HCT116 (cell line): ENCODE measurements around the gene CST8. TPM values are rescaled to one million over a fixed set of nuclear protein-coding genes. Genes with fewer than 3 reads are reported as not detected.

Experiments
- ATAC-seq: fragments of 200-7000 bp; cut with Tn5 transposase; 2 replicates; pipeline ENCODE4 v1.9.1; 2020; ENCODE audit warnings: mild to moderate bottlenecking, moderate library complexity
- BruUV-seq: library from RNA; stranded (reverse); fragments of 400-500 nt; replicated peaks from 2 replicates; lab custom pipeline; 2021; lab: Mats Ljungman, UMichigan
- CTCF ChIA-PET: fragments of 300-600 bp; sonication (Branson Sonifier 250); formaldehyde crosslinking; loops from one replicate; lab custom pipeline; 2021; ENCODE audit warnings: antibody characterized with exemption; lab: Charles Lee
- POLR2A ChIA-PET: fragments of 300-600, 350-600 bp; sonication (Branson Sonifier 250); formaldehyde crosslinking; loops from one replicate; lab custom pipeline; 2021; ENCODE audit warnings: antibody characterized with exemption; lab: Charles Lee
- RAD21 ChIA-PET, 2 experiments: fragments of 300-600 bp; sonication (Branson Sonifier 250); formaldehyde crosslinking; loops; one replicate each; lab custom pipeline; 2023; ENCODE audit warnings: low total read pairs in 2 of 2; ENCODE audit not compliant: uncharacterized antibody in 2 of 2, unreplicated experiment in 2 of 2, low non-redundant PET in 1 of 2; lab: Charles Lee
- DNase-seq: peaks from one replicate; pipeline ENCODE4 v3.0.0-alpha.2; 2010; ENCODE audit warnings: low read depth, low spot score
- H2AFZ ChIP-seq: fragments of 200-600 bp; shearing (Covaris generic), sonication (generic); 2 replicates; pipeline ENCODE4 v1.6.1; 2017; ENCODE audit warnings: low read depth, mixed run types, mixed read lengths, antibody characterized with exemption, low read length; ENCODE audit not compliant: poor library complexity, severe bottlenecking
- H3K27ac ChIP-seq: 2 replicates; pipeline ENCODE4 v1.5.1; 2012; ENCODE audit warnings: low read depth, low read length
- H3K27me3 ChIP-seq: fragments of 200-600 bp; sonication (generic); 2 replicates; pipeline ENCODE4 v1.6.1; 2016; ENCODE audit warnings: mixed run types, low read length, mixed read lengths; ENCODE audit not compliant: insufficient read depth
- H3K36me3 ChIP-seq, 2 experiments: fragments of 200-500 bp in 1 of 2; fragments of 200-600 bp in 1 of 2; sonication (Bioruptor generic) in 1 of 2; sonication (generic) in 1 of 2; 2 replicates each; pipeline versions ENCODE4 v1.5.1 to v1.6.1; 2014 to 2016; ENCODE audit warnings: low read length in 2 of 2, inconsistent platforms in 1 of 2, mixed read lengths in 1 of 2, mixed run types in 1 of 2; ENCODE audit not compliant: insufficient read depth in 2 of 2, control insufficient read depth in 1 of 2
- H3K4me1 ChIP-seq, 2 experiments: fragments of 200-600 bp in 1 of 2; sonication (generic) in 1 of 2; 2 replicates each; pipeline versions ENCODE4 v1.5.1 to v1.6.1; 2012 to 2017; ENCODE audit warnings: low read length in 2 of 2, inconsistent platforms in 1 of 2, mild to moderate bottlenecking in 1 of 2, mixed read lengths in 1 of 2, mixed run types in 1 of 2, moderate library complexity in 1 of 2; ENCODE audit not compliant: insufficient read depth in 2 of 2, control insufficient read depth in 1 of 2
- H3K4me2 ChIP-seq: fragments of 200-600 bp; sonication (generic); 2 replicates; pipeline ENCODE4 v1.6.1; 2017; ENCODE audit warnings: mixed run types, low read length, mixed read lengths
- H3K4me3 ChIP-seq, 2 experiments: fragments of 200-600 bp in 1 of 2; sonication (generic) in 1 of 2; replicated peaks in 1 of 2; 2 replicates each; pipeline ENCODE4 v1.5.1; 2011 to 2016; ENCODE audit warnings: low read length in 2 of 2, control low read depth in 1 of 2, low read depth in 1 of 2, mild to moderate bottlenecking in 1 of 2, mixed read lengths in 1 of 2, mixed run types in 1 of 2
- H3K79me2 ChIP-seq: fragments of 200-600 bp; sonication (generic); 2 replicates; pipeline ENCODE4 v1.6.1; 2017; ENCODE audit warnings: mild to moderate bottlenecking, mixed run types, low read length, moderate library complexity, mixed read lengths; ENCODE audit not compliant: insufficient read depth
- H3K9ac ChIP-seq: fragments of 200-600 bp; sonication (generic); 2 replicates; pipeline ENCODE4 v1.6.1; 2016; ENCODE audit warnings: low read length, mixed read lengths
- H3K9me2 ChIP-seq: fragments of 200-600 bp; sonication (generic), shearing (Covaris generic); 2 replicates; pipeline ENCODE4 v1.6.1; 2017; ENCODE audit warnings: mixed run types, mild to moderate bottlenecking, moderate library complexity; ENCODE audit not compliant: insufficient read depth
- H3K9me3 ChIP-seq, 2 experiments: fragments of 200-500 bp in 1 of 2; fragments of 200-600 bp in 1 of 2; sonication (Bioruptor generic) in 1 of 2; sonication (generic) in 1 of 2; 2 replicates each; pipeline ENCODE4 v1.6.1; 2014 to 2017; ENCODE audit warnings: low read length in 2 of 2, mixed read lengths in 2 of 2, inconsistent platforms in 1 of 2, low read depth in 1 of 2, mild to moderate bottlenecking in 1 of 2, mixed run types in 1 of 2, moderate library complexity in 1 of 2; ENCODE audit not compliant: control insufficient read depth in 1 of 2, insufficient read depth in 1 of 2
- H4K20me1 ChIP-seq: fragments of 200-600 bp; sonication (generic), shearing (Covaris generic); 2 replicates; pipeline ENCODE4 v1.6.1; 2017; ENCODE audit warnings: mixed run types, mild to moderate bottlenecking, moderate library complexity; ENCODE audit not compliant: insufficient read depth
- CEBPB ChIP-seq: IDR thresholded peaks from 2 replicates; pipeline ENCODE4 v1.6.1; 2012; ENCODE audit warnings: low read depth
- ELF1 ChIP-seq: IDR thresholded peaks from 2 replicates; pipeline ENCODE4 v1.6.1; 2012; ENCODE audit warnings: low read depth, borderline replicate concordance
- EZH2 ChIP-seq: fragments of 200-600 bp; sonication (generic); IDR thresholded peaks from 2 replicates; pipeline ENCODE4 v1.6.1; 2017; ENCODE audit warnings: antibody characterized with exemption, mixed run types
- EZH2phosphoT487 ChIP-seq: fragments of 200-600 bp; IDR thresholded peaks from 2 replicates; pipeline ENCODE4 v1.6.1; 2018; ENCODE audit warnings: antibody characterized with exemption, borderline replicate concordance
- FOSL1 ChIP-seq: IDR thresholded peaks from 2 replicates; pipeline ENCODE4 v1.6.1; 2012; ENCODE audit warnings: low read depth
- POLR2A ChIP-seq: IDR thresholded peaks from 2 replicates; pipeline ENCODE4 v1.7.0; 2011; ENCODE audit warnings: borderline replicate concordance; ENCODE audit not compliant: insufficient read depth, insufficient read length; ENCODE audit errors: extremely low read depth
- SRF ChIP-seq: IDR thresholded peaks from 2 replicates; pipeline ENCODE4 v1.6.1; 2012; ENCODE audit warnings: low read depth
- YY1 ChIP-seq: IDR thresholded peaks from 2 replicates; pipeline ENCODE4 v1.6.1; 2011; ENCODE audit warnings: low read length, low read depth, moderate library complexity, mild to moderate bottlenecking; ENCODE audit not compliant: insufficient replicate concordance; ENCODE audit errors: extremely low read depth
- ZBTB33 ChIP-seq: IDR thresholded peaks from 2 replicates; pipeline ENCODE4 v1.6.1; 2011; ENCODE audit warnings: mild to moderate bottlenecking, low read length, moderate library complexity; ENCODE audit not compliant: insufficient replicate concordance; ENCODE audit errors: extremely low read depth
- ZFX ChIP-seq: fragments of 450-650 bp; IDR thresholded peaks from 2 replicates; pipeline ENCODE4 v1.6.1; 2017
- ZNF274 ChIP-seq: fragments of 200-500 bp; sonication (Bioruptor generic); IDR thresholded peaks from 2 replicates; pipeline ENCODE4 v1.6.1; 2014; ENCODE audit warnings: mild to moderate bottlenecking, low read depth, low read length, inconsistent platforms
- intact Hi-C: fragments of 100-400 bp; cut with micrococcal nuclease; formaldehyde crosslinking; loops from 2 replicates; pipeline ENCODE4 v1.10.0; 2022
- total RNA-seq: library from RNA; stranded (reverse); gene quantifications from one replicate; pipeline ENCODE4 v1.2.1, GENCODE V29; 2021; ENCODE audit not compliant: unreplicated experiment
- TF ChIP-seq, protein P1 (sequence below): IDR thresholded peaks from 2 replicates; pipeline ENCODE4 v1.6.1; 2012; ENCODE audit warnings: low read depth
- TF ChIP-seq, protein P2 (sequence below), 3 experiments: fragments of 200-600 bp in 1 of 3; sonication (generic) in 1 of 3; IDR thresholded peaks in 2 of 3; conservative IDR thresholded peaks in 1 of 3; 2 replicates each; pipeline ENCODE4 v1.5.1; 2012 to 2017; ENCODE audit warnings: low read depth in 2 of 3, low read length in 2 of 3, antibody characterized with exemption in 1 of 3, borderline replicate concordance in 1 of 3, control low read depth in 1 of 3, mild to moderate bottlenecking in 1 of 3, mixed read lengths in 1 of 3, mixed run types in 1 of 3, moderate library complexity in 1 of 3; ENCODE audit not compliant: insufficient read depth in 1 of 3

CST8 gene
- total RNA-seq, 1 experiment from 2014 or later, result not detected

GRCh38 chr20:23492292-23492691 lies 1.4 kb downstream of the CST8 start:
- no peak for ATAC-seq
- H2AFZ ChIP-seq, result no peak overlapping the region
- POLR2A ChIA-PET, result no interaction called here

DNA sequence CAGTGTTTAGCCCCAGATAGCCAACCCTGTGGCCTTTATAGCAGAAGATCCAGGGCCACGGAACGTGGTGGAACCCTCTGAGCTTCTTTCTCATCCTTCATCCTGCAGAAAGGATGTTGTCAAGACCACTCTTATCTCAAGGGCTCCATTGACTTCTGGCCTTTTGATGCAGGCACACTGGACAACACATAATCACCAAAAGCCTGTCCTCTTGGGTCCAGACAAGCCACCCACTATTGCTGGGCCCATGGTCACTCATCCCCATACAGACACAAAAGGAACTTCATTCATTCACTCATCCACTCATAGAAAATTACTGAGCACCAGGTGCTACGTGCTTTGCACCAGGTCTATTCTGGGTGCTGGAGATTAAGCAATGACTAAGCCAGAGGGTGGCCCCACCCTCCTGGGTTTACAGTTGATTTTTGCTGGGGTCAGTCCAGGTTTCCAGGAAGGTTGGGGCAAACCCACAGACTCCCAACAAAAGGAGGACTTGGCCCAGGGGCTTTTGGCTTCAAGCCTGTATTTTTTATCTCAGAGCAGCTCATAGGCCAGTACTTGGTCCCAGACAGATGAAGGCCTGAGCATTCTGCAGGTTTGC lies 2.4 kb downstream of the CST8 start:
- ChIA-PET CTCF (no interaction called here), POLR2A (no interaction called here), RAD21 (no interaction called here)
- no peak overlapping the region for H2AFZ ChIP-seq
- ATAC-seq, result no peak
- no peaks in the 10 kb centered on the region for H3K27me3 ChIP-seq
- intact Hi-C loops, result no loop called here
- H3K79me2 ChIP-seq, result no peaks in the 10 kb centered on the region
- no peaks in the 10 kb centered on the region for H3K4me1 ChIP-seq
- H3K4me2 ChIP-seq, result no peak overlapping the region
- no peak overlapping the region for H3K27ac ChIP-seq
- no TSS peak for BruUV-seq
- no peak for DNase-seq
- H4K20me1 ChIP-seq, result no peaks in the 10 kb centered on the region
- no peaks in the 10 kb centered on the region for H3K36me3 ChIP-seq
- no peaks in the 10 kb centered on the region for H3K9me2 ChIP-seq
- H3K9ac ChIP-seq, result no peak overlapping the region
- H3K9me3 ChIP-seq, result no peaks in the 10 kb centered on the region; a peak in 1 of 4 replicates
- H3K4me3 ChIP-seq, result no peak overlapping the region
- TF ChIP-seq CEBPB, result no peak
- TF ChIP-seq ZFX, result no peak
- TF ChIP-seq, protein P1, sequence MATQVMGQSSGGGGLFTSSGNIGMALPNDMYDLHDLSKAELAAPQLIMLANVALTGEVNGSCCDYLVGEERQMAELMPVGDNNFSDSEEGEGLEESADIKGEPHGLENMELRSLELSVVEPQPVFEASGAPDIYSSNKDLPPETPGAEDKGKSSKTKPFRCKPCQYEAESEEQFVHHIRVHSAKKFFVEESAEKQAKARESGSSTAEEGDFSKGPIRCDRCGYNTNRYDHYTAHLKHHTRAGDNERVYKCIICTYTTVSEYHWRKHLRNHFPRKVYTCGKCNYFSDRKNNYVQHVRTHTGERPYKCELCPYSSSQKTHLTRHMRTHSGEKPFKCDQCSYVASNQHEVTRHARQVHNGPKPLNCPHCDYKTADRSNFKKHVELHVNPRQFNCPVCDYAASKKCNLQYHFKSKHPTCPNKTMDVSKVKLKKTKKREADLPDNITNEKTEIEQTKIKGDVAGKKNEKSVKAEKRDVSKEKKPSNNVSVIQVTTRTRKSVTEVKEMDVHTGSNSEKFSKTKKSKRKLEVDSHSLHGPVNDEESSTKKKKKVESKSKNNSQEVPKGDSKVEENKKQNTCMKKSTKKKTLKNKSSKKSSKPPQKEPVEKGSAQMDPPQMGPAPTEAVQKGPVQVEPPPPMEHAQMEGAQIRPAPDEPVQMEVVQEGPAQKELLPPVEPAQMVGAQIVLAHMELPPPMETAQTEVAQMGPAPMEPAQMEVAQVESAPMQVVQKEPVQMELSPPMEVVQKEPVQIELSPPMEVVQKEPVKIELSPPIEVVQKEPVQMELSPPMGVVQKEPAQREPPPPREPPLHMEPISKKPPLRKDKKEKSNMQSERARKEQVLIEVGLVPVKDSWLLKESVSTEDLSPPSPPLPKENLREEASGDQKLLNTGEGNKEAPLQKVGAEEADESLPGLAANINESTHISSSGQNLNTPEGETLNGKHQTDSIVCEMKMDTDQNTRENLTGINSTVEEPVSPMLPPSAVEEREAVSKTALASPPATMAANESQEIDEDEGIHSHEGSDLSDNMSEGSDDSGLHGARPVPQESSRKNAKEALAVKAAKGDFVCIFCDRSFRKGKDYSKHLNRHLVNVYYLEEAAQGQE, result no peak
- TF ChIP-seq EZH2, result no peak
- no peak for TF ChIP-seq ZNF274
- no peak for TF ChIP-seq POLR2A
- TF ChIP-seq, protein P2, sequence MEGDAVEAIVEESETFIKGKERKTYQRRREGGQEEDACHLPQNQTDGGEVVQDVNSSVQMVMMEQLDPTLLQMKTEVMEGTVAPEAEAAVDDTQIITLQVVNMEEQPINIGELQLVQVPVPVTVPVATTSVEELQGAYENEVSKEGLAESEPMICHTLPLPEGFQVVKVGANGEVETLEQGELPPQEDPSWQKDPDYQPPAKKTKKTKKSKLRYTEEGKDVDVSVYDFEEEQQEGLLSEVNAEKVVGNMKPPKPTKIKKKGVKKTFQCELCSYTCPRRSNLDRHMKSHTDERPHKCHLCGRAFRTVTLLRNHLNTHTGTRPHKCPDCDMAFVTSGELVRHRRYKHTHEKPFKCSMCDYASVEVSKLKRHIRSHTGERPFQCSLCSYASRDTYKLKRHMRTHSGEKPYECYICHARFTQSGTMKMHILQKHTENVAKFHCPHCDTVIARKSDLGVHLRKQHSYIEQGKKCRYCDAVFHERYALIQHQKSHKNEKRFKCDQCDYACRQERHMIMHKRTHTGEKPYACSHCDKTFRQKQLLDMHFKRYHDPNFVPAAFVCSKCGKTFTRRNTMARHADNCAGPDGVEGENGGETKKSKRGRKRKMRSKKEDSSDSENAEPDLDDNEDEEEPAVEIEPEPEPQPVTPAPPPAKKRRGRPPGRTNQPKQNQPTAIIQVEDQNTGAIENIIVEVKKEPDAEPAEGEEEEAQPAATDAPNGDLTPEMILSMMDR (IDR thresholded peaks at IDR 0.05 in 2 of 3, conservative IDR thresholded peaks at IDR 0.05 in 1 of 3; ENCODE audit: borderline replicate concordance in 1 of 3, insufficient read depth in 1 of 3, low read depth in 2 of 3, low read length in 2 of 3), result no peak
- no peak for TF ChIP-seq EZH2phosphoT487
- no peak for TF ChIP-seq FOSL1
- no peak for TF ChIP-seq ELF1
- no peak for TF ChIP-seq ZBTB33

More at GRCh38 chr20:23492292-23492691, 1.4 kb downstream of the CST8 start:
- intact Hi-C loops, result no loop called here
- Histone ChIP-seq H3K79me2 (no peaks in the 10 kb centered on the region), H3K36me3 (no peaks in the 10 kb centered on the region), H3K9me2 (no peaks in the 10 kb centered on the region), H3K4me1 (no peaks in the 10 kb centered on the region), H3K4me3 (no peak overlapping the region), H4K20me1 (no peaks in the 10 kb centered on the region), H3K27ac (no peak overlapping the region), H3K9ac (no peak overlapping the region), H3K27me3 (no peaks in the 10 kb centered on the region), H3K9me3 (no peaks in the 10 kb centered on the region; a peak in 1 of 4 replicates), H3K4me2 (no peak overlapping the region)
- ChIA-PET CTCF (no interaction called here), RAD21 (interaction anchor here in 1 of 2 experiments (0.6 kb wide), 1 partner anchor 37 kb away, joined by 4 read pairs; no protein-coding TSS in a partner anchor)
- no peak for DNase-seq
- no peak for TF ChIP-seq SRF
- no peak for TF ChIP-seq FOSL1
- no peak for TF ChIP-seq YY1
- no peak for TF ChIP-seq ZFX
- BruUV-seq, result no TSS peak
